ENCODE results near the gene FAM8A1. TPM values are rescaled to one million over a fixed set of nuclear protein-coding genes. Genes with fewer than 3 reads are reported as not detected.
A peak's percentile ranks its signal among the peaks of the same experiment; 100 is the strongest.

The FAM8A1 gene
- total and polyA plus RNA-seq, 2 donors (not counting 3 experiments of a cell fraction or from before 2014, with no cell fraction given), result 4.8 to 11.3 TPM

GRCh38 chr6:17628873-17629272, 28.8 kb downstream of the FAM8A1 start:
- dilution Hi-C loops (cut with MboI; ENCODE audit: extremely low pct_ligation_motif_present, low sequenced_read_pairs) (no loop called here), intact Hi-C loops (cut with micrococcal nuclease) (no loop called here)
- FAIRE-seq, result no peak
- Histone ChIP-seq H3K4me1 (ENCODE audit: control insufficient read depth, extremely low read depth, insufficient read depth, low read length) (peaks cover 6% of the 10 kb centered on the region), H3K36me3 (ENCODE audit: control insufficient read depth in 2 of 2, extremely low read depth in 1 of 2, insufficient read depth in 2 of 2, low read length in 2 of 2) (peaks cover 12 to 25% of the 10 kb centered on the region in 2 experiments), H3K4me2 (ENCODE audit: insufficient read depth, low read length) (no peak overlapping the region), H3K9me3 (replicated peaks; ENCODE audit: control insufficient read depth, insufficient read depth, low read length) (no peaks in the 10 kb centered on the region), H3K27ac (ENCODE audit: insufficient read depth, low read depth, low read length) (no peak overlapping the region), H3K9ac (replicated peaks; ENCODE audit: extremely low read depth, insufficient read depth, low read length) (no peak overlapping the region), H2AFZ (ENCODE audit: low read depth, low read length) (no peak overlapping the region), H3K4me3 (replicated peaks in 1 of 3; ENCODE audit: insufficient read depth in 1 of 3, low read depth in 1 of 3, low read length in 3 of 3) (no peak overlapping the region), H3K9me1 (replicated peaks; ENCODE audit: control insufficient read depth, extremely low read depth, insufficient read depth, low read length) (no peaks in the 10 kb centered on the region), H3K27me3 (ENCODE audit: control insufficient read depth in 2 of 2, insufficient read depth in 2 of 2, low read length in 2 of 2) (no peaks in the 10 kb centered on the region), H4K20me1 (replicated peaks; ENCODE audit: control insufficient read depth, extremely low read depth, insufficient read depth, low read length) (no peaks in the 10 kb centered on the region), H3K79me2 (ENCODE audit: control insufficient read depth, insufficient read depth, low read length) (peaks cover 39% of the 10 kb centered on the region)
- CTCF ChIA-PET, result no interaction called here
- POLR2A ChIA-PET, result no interaction called here
- BruUV-seq (replicated peaks), result TSS peak; percentile 62
- TF ChIP-seq CTCF (IDR thresholded peaks at IDR 0.05; ENCODE audit: extremely low read depth in 1 of 2, insufficient read depth in 1 of 2, low read depth in 1 of 2, low read length in 2 of 2) (no peak), MYC (IDR thresholded peaks at IDR 0.05; ENCODE audit: low read depth, low read length) (no peak), FOS (IDR thresholded peaks at IDR 0.05; ENCODE audit: borderline replicate concordance, insufficient read depth, low read length) (no peak), GATA2 (IDR thresholded peaks at IDR 0.05; ENCODE audit: insufficient read depth, insufficient read length, low read depth, low read length) (no peak), POLR2A (IDR thresholded peaks at IDR 0.05; ENCODE audit: low read depth, low read length) (no peak), EZH2 (IDR thresholded peaks at IDR 0.05; ENCODE audit: borderline replicate concordance, low read depth, low read length, severe bottlenecking) (no peak), JUN (IDR thresholded peaks at IDR 0.05; ENCODE audit: borderline replicate concordance, insufficient read depth, insufficient read length, low read depth) (no peak), POLR2AphosphoS5 (IDR thresholded peaks at IDR 0.05; ENCODE audit: insufficient read depth, low read depth, low read length) (no peak)
- TF ChIP-seq, protein P1, sequence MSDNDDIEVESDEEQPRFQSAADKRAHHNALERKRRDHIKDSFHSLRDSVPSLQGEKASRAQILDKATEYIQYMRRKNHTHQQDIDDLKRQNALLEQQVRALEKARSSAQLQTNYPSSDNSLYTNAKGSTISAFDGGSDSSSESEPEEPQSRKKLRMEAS (IDR thresholded peaks at IDR 0.05; ENCODE audit: insufficient read depth, insufficient read length), result no peak
- DNase-seq (ENCODE audit: low read depth, low spot score), result no peak
